HepG2 (cell line): Measurements from ENCODE around the gene CEP250. TPM values are rescaled to one million over a fixed set of nuclear protein-coding genes. Genes with fewer than 3 reads are reported as not detected.

Experiments used
- ATAC-seq: fragments of 200-7000 bp; cut with Tn5 transposase; 3 replicates; pipeline ENCODE4 v1.9.1; 2020; ENCODE audit warnings: mild to moderate bottlenecking, moderate library complexity
- BruUV-seq: library from RNA; stranded (reverse); fragments of 400-500 nt; replicated peaks from 2 replicates; lab custom pipeline; 2021; lab: Mats Ljungman, UMichigan
- CTCF ChIA-PET: fragments of 300-600 bp; formaldehyde crosslinking; extraction: SDS; loops from one replicate; lab custom pipeline; 2021; ENCODE audit warnings: low total read pairs, inconsistent platforms, low intra/inter-chr PET ratio; lab: Yijun Ruan, JAX
- POLR2A ChIA-PET: fragments of 350-600 bp; sonication (Branson Sonifier 250); formaldehyde crosslinking; loops from one replicate; lab custom pipeline; 2020; ENCODE audit warnings: antibody characterized with exemption, inconsistent platforms; lab: Yijun Ruan, JAX
- DNase-seq: peaks from one replicate; pipeline ENCODE4 v3.0.0-alpha.2; 2015; ENCODE audit warnings: low spot score
- FAIRE-seq: peaks from 3 replicates; lab custom pipeline; 2011; peaks lifted over from hg19 to GRCh38; lab: Jason Lieb, UNC
- H2AFZ ChIP-seq: one replicate; pipeline ENCODE4 v1.6.1; 2011; ENCODE audit warnings: low read length, inconsistent platforms
- H3K27ac ChIP-seq: fragments of 300-600 bp; 3 replicates; pipeline ENCODE4 v1.8.0; 2011; ENCODE audit warnings: mixed run types, mild to moderate bottlenecking, mixed read lengths, low read length, inconsistent platforms; ENCODE audit not compliant: insufficient read depth; ENCODE audit errors: extremely low read length
- H3K27me3 ChIP-seq, 2 experiments: fragments of 200-600 bp in 1 of 2; 2 replicates in 1 of 2; 3 replicates in 1 of 2; pipeline versions ENCODE4 v1.6.0 to v1.8.0; 2011; ENCODE audit warnings: low read length in 2 of 2, mild to moderate bottlenecking in 2 of 2, moderate library complexity in 2 of 2, inconsistent platforms in 1 of 2; ENCODE audit not compliant: insufficient read depth in 2 of 2, control insufficient read depth in 1 of 2
- H3K36me3 ChIP-seq, 2 experiments: fragments of 200-600 bp in 1 of 2; replicated peaks in 1 of 2; 2 replicates in 1 of 2; 3 replicates in 1 of 2; pipeline versions ENCODE4 v1.5.1 to v1.8.0; 2011; ENCODE audit warnings: low read length in 2 of 2, inconsistent platforms in 1 of 2; ENCODE audit not compliant: insufficient read depth in 2 of 2, control insufficient read depth in 1 of 2
- H3K4me1 ChIP-seq: 2 replicates; pipeline ENCODE4 v1.5.1; 2012; ENCODE audit warnings: low read length, inconsistent platforms; ENCODE audit not compliant: insufficient read depth
- H3K4me2 ChIP-seq: 2 replicates; pipeline ENCODE4 v1.6.0; 2011; ENCODE audit warnings: low read depth, low read length, inconsistent platforms
- H3K4me3 ChIP-seq, 3 experiments: fragments of 200-600 bp in 1 of 3; sonication (generic), shearing (Covaris generic) in 1 of 3; replicated peaks in 1 of 3; 2 replicates each; pipeline ENCODE4 v1.5.1; 2011 to 2016; ENCODE audit warnings: low read length in 3 of 3, inconsistent platforms in 2 of 3, low read depth in 2 of 3, mild to moderate bottlenecking in 2 of 3, control low read depth in 1 of 3, mixed read lengths in 1 of 3; ENCODE audit not compliant: insufficient read depth in 1 of 3
- H3K79me2 ChIP-seq: one replicate; pipeline ENCODE4 v1.6.1; 2011; ENCODE audit warnings: low read length, inconsistent platforms; ENCODE audit not compliant: insufficient read depth
- H3K9ac ChIP-seq: 2 replicates; pipeline ENCODE4 v1.6.0; 2011; ENCODE audit warnings: mild to moderate bottlenecking, low read depth, low read length, inconsistent platforms; ENCODE audit not compliant: insufficient read depth
- H3K9me3 ChIP-seq: 2 replicates; pipeline ENCODE4 v1.5.1; 2012; ENCODE audit warnings: mild to moderate bottlenecking, low read length
- H4K20me1 ChIP-seq: 2 replicates; pipeline ENCODE4 v1.6.0; 2011; ENCODE audit warnings: inconsistent platforms, mild to moderate bottlenecking, low read length, moderate library complexity; ENCODE audit not compliant: insufficient read depth
- PHF20 ChIP-seq: sonication (generic); formaldehyde crosslinking; IDR thresholded peaks from 2 replicates; pipeline ENCODE4 v1.5.0; 2020; ENCODE audit warnings: mild to moderate bottlenecking, missing genetic modification reagents
- RBM22 ChIP-seq: fragments of 200-400 bp; formaldehyde crosslinking; optimal IDR thresholded peaks from 2 replicates; pipeline ENCODE3; 2017; ENCODE audit warnings: mild to moderate bottlenecking, low read length, moderate library complexity
- TAF1 ChIP-seq: sonication (generic); formaldehyde crosslinking; IDR thresholded peaks from 2 replicates; pipeline ENCODE4 v1.4.0; 2020; ENCODE audit warnings: missing genetic modification reagents
- ZNF24 ChIP-seq: fragments of 450-650 bp; IDR thresholded peaks from 2 replicates; pipeline ENCODE4 v1.6.1; 2017; ENCODE audit warnings: antibody characterized with exemption, mild to moderate bottlenecking
- WGBS: methylation state at CpG from one replicate; pipeline ENCODE4 v1.1.6; 2017; ENCODE audit warnings: low lambda C conversion rate; 5-methylcytosine and 5-hydroxymethylcytosine counted together
- in situ Hi-C: cut with HindIII; loops from 2 replicates; pipeline ENCODE4 v1.10.0; 2017; ENCODE audit warnings: low pct_unique_long_range_greater_than_20kb; ENCODE audit not compliant: extremely low pct_ligation_motif_present
- intact Hi-C: fragments of 100-400 bp; cut with micrococcal nuclease; formaldehyde crosslinking; loops from one replicate; pipeline ENCODE4 v1.10.0; 2022; ENCODE audit not compliant: unreplicated experiment
- polyA plus RNA-seq, 8 experiments: library from polyadenylated mRNA; depleted of rRNA in 3 of 8; stranded (reverse) in 7 of 8; unstranded in 1 of 8; fragments of >200 nt; fragmentation: Illumina TruSeq in 4 of 8; extraction: Trizol in 4 of 8; gene quantifications; 2 replicates each; pipeline versions ENCODE4 v1.2.1 to v1.2.3, GENCODE V29; 2011 to 2016; ENCODE audit warnings: low read depth in 4 of 8, missing spikeins in 1 of 8, mixed read lengths in 1 of 8; ENCODE audit not compliant: insufficient read depth in 1 of 8
- total RNA-seq, 5 experiments: library from RNA; depleted of rRNA; stranded (reverse); fragments of >200 nt; fragmentation: Illumina TruSeq; extraction: Trizol; gene quantifications; 2 replicates each; pipeline ENCODE4 v1.2.3, GENCODE V29; 2016; ENCODE audit warnings: low read depth in 1 of 5
- TF ChIP-seq, protein P1 (sequence below): IDR thresholded peaks from 2 replicates; pipeline ENCODE4 v1.6.1; 2016; ENCODE audit warnings: control low read depth
- TF ChIP-seq, protein P2 (sequence below): sonication (generic); formaldehyde crosslinking; conservative IDR thresholded peaks from 2 replicates; pipeline ENCODE4 v1.8.1; 2023; ENCODE audit warnings: missing genetic modification reagents
- TF ChIP-seq, protein P3 (sequence below): sonication (generic); formaldehyde crosslinking; IDR thresholded peaks from 2 replicates; pipeline ENCODE4 v1.4.0; 2020; ENCODE audit warnings: mild to moderate bottlenecking, missing genetic modification reagents

The CEP250 gene
- total and polyA plus RNA-seq, 2 of the 13 experiments (the other 11 are each of a cell fraction or from before 2014, with no cell fraction given): 28.8 to 55.3 TPM

DNA sequence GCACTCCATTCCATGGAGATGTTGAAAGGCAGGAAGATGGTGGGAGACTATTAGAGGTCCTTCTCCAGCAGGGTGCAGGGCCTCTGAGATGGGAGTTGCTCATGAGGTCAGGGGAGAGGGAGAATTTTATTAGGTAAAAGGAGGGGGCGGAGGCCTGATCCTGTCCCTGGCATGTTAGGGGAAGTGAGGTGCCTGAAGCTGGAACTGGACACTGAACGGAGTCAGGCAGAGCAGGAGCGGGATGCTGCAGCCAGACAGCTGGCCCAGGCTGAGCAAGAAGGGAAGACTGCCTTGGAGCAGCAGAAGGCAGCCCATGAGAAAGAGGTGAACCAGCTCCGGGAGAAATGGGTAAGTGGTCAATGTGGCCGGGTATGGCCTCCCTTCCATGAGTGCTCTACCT, 24.4 kb downstream of the CEP250 start:
- peaks cover 28% of the 10 kb centered on the region for H3K4me1 ChIP-seq
- no peak for ATAC-seq
- no peak overlapping the region for H3K4me2 ChIP-seq
- no peak for FAIRE-seq
- H3K79me2 ChIP-seq: no peaks in the 10 kb centered on the region
- H3K27me3 ChIP-seq: no peaks in the 10 kb centered on the region
- BruUV-seq: TSS peak; percentile 40
- peak overlapping the region; percentile 57 for H3K27ac ChIP-seq
- H3K9me3 ChIP-seq: no peaks in the 10 kb centered on the region
- in situ Hi-C loops: no loop called here
- ChIA-PET CTCF (no interaction called here), POLR2A (interaction anchor here (1.0 to 2.7 kb wide), 4 partner anchors 12 to 27 kb away, joined by 3 to 46 read pairs (median 16); partner anchors contain the start of gene CEP250)
- no peaks in the 10 kb centered on the region for H4K20me1 ChIP-seq
- DNase-seq: no peak
- TF ChIP-seq TAF1 (CRISPR knock-in tag) (no peak), PHF20 (CRISPR knock-in tag) (0 out of 2 replicates have a peak, but pooled peaks have one; percentile 15), RBM22 (peak; percentile 22)
- TF ChIP-seq, protein P1, sequence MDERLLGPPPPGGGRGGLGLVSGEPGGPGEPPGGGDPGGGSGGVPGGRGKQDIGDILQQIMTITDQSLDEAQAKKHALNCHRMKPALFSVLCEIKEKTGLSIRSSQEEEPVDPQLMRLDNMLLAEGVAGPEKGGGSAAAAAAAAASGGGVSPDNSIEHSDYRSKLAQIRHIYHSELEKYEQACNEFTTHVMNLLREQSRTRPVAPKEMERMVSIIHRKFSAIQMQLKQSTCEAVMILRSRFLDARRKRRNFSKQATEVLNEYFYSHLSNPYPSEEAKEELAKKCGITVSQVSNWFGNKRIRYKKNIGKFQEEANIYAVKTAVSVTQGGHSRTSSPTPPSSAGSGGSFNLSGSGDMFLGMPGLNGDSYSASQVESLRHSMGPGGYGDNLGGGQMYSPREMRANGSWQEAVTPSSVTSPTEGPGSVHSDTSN: peak; percentile 23; the same call in 1 of the 2 replicates
- TF ChIP-seq, protein P2, sequence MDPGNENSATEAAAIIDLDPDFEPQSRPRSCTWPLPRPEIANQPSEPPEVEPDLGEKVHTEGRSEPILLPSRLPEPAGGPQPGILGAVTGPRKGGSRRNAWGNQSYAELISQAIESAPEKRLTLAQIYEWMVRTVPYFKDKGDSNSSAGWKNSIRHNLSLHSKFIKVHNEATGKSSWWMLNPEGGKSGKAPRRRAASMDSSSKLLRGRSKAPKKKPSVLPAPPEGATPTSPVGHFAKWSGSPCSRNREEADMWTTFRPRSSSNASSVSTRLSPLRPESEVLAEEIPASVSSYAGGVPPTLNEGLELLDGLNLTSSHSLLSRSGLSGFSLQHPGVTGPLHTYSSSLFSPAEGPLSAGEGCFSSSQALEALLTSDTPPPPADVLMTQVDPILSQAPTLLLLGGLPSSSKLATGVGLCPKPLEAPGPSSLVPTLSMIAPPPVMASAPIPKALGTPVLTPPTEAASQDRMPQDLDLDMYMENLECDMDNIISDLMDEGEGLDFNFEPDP (CRISPR knock-in tag): 0 out of 2 replicates have a peak, but pooled peaks have one; percentile 64
- intact Hi-C loops: loop anchor here (2.0 kb wide), 1 partner anchor 17 kb away; no protein-coding TSS in a partner anchor
- peaks cover 38 to 73% of the 10 kb centered on the region in 2 experiments for H3K36me3 ChIP-seq
- no peak overlapping the region for H3K9ac ChIP-seq
- no peak overlapping the region for H2AFZ ChIP-seq
- WGBS: 93% methylated on average over 5 of the region's 5 CpGs
- H3K4me3 ChIP-seq: no peak overlapping the region

DNA sequence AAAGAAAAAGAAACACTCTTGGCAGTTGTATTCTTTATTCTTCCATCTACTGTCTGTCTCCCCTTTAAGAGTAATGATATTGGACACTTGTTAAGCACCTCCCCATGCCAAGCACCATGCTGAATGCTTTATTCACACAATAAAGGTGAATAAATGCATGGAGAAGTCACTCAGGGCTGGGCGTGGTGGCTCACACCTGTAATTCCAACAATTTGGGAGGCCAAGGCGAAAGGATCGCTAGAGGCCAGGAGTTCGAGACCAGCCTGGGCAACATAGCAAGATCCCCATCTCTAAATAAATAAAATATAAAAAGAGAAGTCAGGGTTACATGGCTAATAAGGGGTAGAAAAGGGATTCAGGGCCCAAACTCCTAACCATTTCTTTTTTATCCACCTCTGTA, 32.1 kb downstream of the CEP250 start:
- BruUV-seq: no TSS peak
- no peak for DNase-seq
- ChIA-PET POLR2A (interaction anchor here (1.9 kb wide), 1 partner anchor 33 kb away, joined by 4 read pairs; no protein-coding TSS in a partner anchor), CTCF (no interaction called here)
- Histone ChIP-seq H3K4me3 (no peak overlapping the region), H3K27ac (no peak overlapping the region), H3K9me3 (no peaks in the 10 kb centered on the region), H3K4me1 (no peaks in the 10 kb centered on the region), H3K79me2 (no peaks in the 10 kb centered on the region), H4K20me1 (no peaks in the 10 kb centered on the region), H3K36me3 (peaks cover 44 to 77% of the 10 kb centered on the region in 2 experiments), H3K4me2 (no peak overlapping the region), H2AFZ (no peak overlapping the region), H3K27me3 (no peaks in the 10 kb centered on the region), H3K9ac (no peak overlapping the region)
- no peak for ATAC-seq
- intact Hi-C loops (no loop called here), in situ Hi-C loops (no loop called here)
- WGBS: 97% methylated on average over 4 of the region's 4 CpGs
- no peak for FAIRE-seq
- TF ChIP-seq, protein P3, sequence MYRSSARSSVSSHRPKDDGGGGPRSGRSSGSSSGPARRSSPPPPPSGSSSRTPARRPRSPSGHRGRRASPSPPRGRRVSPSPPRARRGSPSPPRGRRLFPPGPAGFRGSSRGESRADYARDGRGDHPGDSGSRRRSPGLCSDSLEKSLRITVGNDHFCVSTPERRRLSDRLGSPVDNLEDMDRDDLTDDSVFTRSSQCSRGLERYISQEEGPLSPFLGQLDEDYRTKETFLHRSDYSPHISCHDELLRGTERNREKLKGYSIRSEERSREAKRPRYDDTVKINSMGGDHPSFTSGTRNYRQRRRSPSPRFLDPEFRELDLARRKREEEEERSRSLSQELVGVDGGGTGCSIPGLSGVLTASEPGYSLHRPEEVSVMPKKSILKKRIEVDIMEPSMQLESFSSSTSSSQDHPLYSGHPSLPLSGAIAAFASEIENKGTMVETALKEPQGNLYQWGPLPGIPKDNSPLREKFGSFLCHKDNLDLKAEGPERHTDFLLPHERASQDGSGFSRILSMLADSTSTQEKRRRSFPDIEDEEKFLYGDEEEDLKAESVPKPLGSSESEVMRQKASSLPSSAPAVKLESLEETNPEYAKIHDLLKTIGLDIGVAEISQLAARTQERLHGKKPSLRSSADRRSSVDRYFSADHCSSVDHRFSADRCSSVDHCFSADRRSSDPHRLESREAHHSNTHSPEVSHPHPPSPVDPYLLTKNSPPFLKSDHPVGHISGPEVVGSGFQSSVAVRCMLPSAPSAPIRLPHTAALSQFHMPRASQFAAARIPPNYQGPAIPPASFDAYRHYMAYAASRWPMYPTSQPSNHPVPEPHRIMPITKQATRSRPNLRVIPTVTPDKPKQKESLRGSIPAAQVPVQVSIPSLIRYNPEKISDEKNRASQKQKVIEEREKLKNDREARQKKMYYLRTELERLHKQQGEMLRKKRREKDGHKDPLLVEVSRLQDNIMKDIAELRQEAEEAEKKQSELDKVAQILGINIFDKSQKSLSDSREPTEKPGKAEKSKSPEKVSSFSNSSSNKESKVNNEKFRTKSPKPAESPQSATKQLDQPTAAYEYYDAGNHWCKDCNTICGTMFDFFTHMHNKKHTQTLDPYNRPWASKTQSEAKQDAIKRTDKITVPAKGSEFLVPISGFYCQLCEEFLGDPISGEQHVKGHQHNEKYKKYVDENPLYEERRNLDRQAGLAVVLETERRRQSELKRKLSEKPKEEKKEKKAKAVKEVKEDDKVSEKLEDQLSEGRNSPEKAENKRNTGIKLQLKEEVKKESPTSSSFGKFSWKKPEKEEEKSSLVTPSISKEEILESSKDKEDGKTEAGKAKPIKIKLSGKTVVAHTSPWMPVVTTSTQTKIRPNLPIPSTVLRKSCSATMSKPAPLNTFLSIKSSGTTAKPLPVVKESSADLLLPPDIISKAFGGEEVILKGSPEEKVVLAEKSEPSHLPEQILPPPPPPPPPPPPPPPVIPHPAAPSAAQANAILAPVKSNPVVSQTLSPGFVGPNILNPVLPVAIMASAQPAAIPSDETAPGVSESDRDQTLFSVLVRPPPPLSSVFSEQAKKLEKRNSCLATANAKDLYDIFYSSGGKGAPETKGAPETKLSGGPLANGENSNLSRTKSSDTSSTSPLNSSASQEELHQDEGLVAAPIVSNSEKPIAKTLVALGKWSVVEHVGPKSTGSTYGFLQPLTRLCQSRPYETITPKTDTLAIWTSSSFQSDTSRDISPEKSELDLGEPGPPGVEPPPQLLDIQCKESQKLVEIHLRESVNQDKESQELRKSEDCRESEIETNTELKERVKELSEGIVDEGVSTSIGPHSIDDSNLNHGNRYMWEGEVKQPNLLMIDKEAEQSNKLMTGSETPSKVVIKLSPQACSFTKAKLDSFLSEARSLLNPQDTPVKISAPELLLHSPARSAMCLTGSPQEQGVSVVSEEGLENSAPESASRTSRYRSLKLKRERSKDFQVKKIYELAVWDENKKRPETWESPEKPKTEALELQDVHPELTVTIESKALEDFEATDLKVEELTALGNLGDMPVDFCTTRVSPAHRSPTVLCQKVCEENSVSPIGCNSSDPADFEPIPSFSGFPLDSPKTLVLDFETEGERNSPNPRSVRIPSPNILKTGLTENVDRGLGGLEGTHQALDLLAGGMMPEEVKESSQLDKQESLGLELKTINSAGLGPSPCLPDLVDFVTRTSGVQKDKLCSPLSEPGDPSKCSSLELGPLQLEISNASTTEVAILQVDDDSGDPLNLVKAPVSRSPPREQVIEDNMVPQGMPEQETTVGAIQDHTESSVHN (CRISPR knock-in tag): no peak
- TF ChIP-seq ZNF24: no peak
